Small intestine (tissue), 7 donors: ENCODE results near the gene PIGH. TPM values are rescaled to one million over a fixed set of nuclear protein-coding genes. Genes with fewer than 3 reads are reported as not detected.

ENCODE experiments used
- DNase-seq, 2 donors: peaks; one replicate each; pipeline versions ENCODE4 v3.0.0 to v3.0.0-alpha.2; 2013
- FAIRE-seq: peaks from 2 replicates; lab custom pipeline; 2012; peaks lifted over from hg19 to GRCh38; lab: Jason Lieb, UNC
- H3K27ac ChIP-seq, 3 donors: one replicate each; pipeline ENCODE4 v1.5.1; 2013; ENCODE audit warnings: low read length in 2 of 3, mild to moderate bottlenecking in 2 of 3, control low read depth in 1 of 3, inconsistent platforms in 1 of 3, low read depth in 1 of 3, moderate library complexity in 1 of 3
- H3K27me3 ChIP-seq, 3 donors: one replicate each; pipeline ENCODE4 v1.6.1; 2013; ENCODE audit warnings: low read length in 3 of 3, inconsistent platforms in 1 of 3; ENCODE audit not compliant: control insufficient read depth in 3 of 3, insufficient read depth in 3 of 3
- H3K36me3 ChIP-seq, 3 donors: one replicate each; pipeline ENCODE4 v1.6.1; 2013; ENCODE audit warnings: low read length in 3 of 3, inconsistent platforms in 1 of 3, low read depth in 1 of 3, mild to moderate bottlenecking in 1 of 3, moderate library complexity in 1 of 3; ENCODE audit not compliant: control insufficient read depth in 3 of 3, insufficient read depth in 2 of 3
- H3K4me1 ChIP-seq, 3 donors: one replicate each; pipeline ENCODE4 v1.6.1; 2013; ENCODE audit warnings: low read length in 2 of 3, inconsistent platforms in 1 of 3, low read depth in 1 of 3, mild to moderate bottlenecking in 1 of 3, moderate library complexity in 1 of 3; ENCODE audit not compliant: control insufficient read depth in 3 of 3, insufficient read depth in 2 of 3
- H3K4me3 ChIP-seq, 3 donors: one replicate each; pipeline ENCODE4 v1.5.1; 2013; ENCODE audit warnings: low read length in 3 of 3, control low read depth in 1 of 3, inconsistent platforms in 1 of 3, low read depth in 1 of 3, mild to moderate bottlenecking in 1 of 3, moderate library complexity in 1 of 3
- H3K9me3 ChIP-seq, 2 donors: one replicate each; pipeline ENCODE4 v1.6.1; 2013; ENCODE audit warnings: low read depth in 1 of 2, low read length in 1 of 2; ENCODE audit not compliant: control insufficient read depth in 2 of 2, insufficient read depth in 1 of 2
- WGBS, 3 donors: extraction: QIAGEN DNeasy Blood & Tissue Kit; methylation state at CpG; one replicate each; pipeline ENCODE4 v1.1.7; 2013; 5-methylcytosine and 5-hydroxymethylcytosine counted together
- polyA plus RNA-seq, 4 donors: library from polyadenylated mRNA; stranded (reverse) in 3 of 4; unstranded in 1 of 4; fragments of 200-250 nt in 3 of 4; fragments of 120-200 nt in 1 of 4; gene quantifications; one replicate each; pipeline versions ENCODE4 v1.2.1 to v1.2.3, GENCODE V29; 2013
- donor health status: healthy with polysubstance abuse.
- donor health status: control.
- donor health status: control.
- donor health status: Bipolar disorder and iron deficiency.
- donor health status: healthy.

The PIGH gene
- polyA plus RNA-seq, 4 donors, result 19.6 to 53.9 (median 22.6) TPM

GRCh38 chr14:67570453-67570852 lies 29.6 kb downstream of the PIGH start:
- H3K9me3 ChIP-seq, result no peaks in the 10 kb centered on the region
- no peak overlapping the region for H3K27ac ChIP-seq
- H3K27me3 ChIP-seq, result no peaks in the 10 kb centered on the region
- no peak overlapping the region for H3K4me3 ChIP-seq
- peaks cover 0 to 20% (median 0%) of the 10 kb centered on the region in 3 donors for H3K4me1 ChIP-seq
- 83 to 86% (median 85%) methylated on average over 7 of the region's 7 CpGs for WGBS, 3 donors
- peaks cover 0 to 78% (median 5%) of the 10 kb centered on the region in 3 donors for H3K36me3 ChIP-seq
- no peak for FAIRE-seq
- DNase-seq, result no peak

GRCh38 chr14:67569651-67570290 lies 30.3 kb downstream of the PIGH start:
- no peak overlapping the region for H3K4me3 ChIP-seq
- H3K27me3 ChIP-seq, result no peaks in the 10 kb centered on the region
- no peak for FAIRE-seq
- no peaks in the 10 kb centered on the region for H3K9me3 ChIP-seq
- peaks cover 0 to 78% (median 2%) of the 10 kb centered on the region in 3 donors for H3K36me3 ChIP-seq
- no peak overlapping the region for H3K27ac ChIP-seq
- WGBS, 3 donors, result 69 to 76% (median 74%) methylated on average over 4 of the region's 4 CpGs
- no peak for DNase-seq
- peaks cover 0 to 20% (median 0%) of the 10 kb centered on the region in 3 donors for H3K4me1 ChIP-seq

GRCh38 chr14:67569011-67569650 lies 30.9 kb downstream of the PIGH start:
- H3K9me3 ChIP-seq, result no peaks in the 10 kb centered on the region

GRCh38 chr14:67567654-67568053 lies 32.4 kb downstream of the PIGH start:
- WGBS, 3 donors, result 77 to 85% (median 79%) methylated on average over 3 of the region's 3 CpGs
- no peaks in the 10 kb centered on the region for H3K27me3 ChIP-seq

More at GRCh38 chr14:67569011-67569650, 30.9 kb downstream of the PIGH start:
- FAIRE-seq (no peak), DNase-seq (no peak)
- no peak overlapping the region for H3K4me3 ChIP-seq
- peaks cover 0 to 20% (median 0%) of the 10 kb centered on the region in 3 donors for H3K4me1 ChIP-seq
- H3K36me3 ChIP-seq, result peaks cover 0 to 76% (median 2%) of the 10 kb centered on the region in 3 donors
- no peaks in the 10 kb centered on the region for H3K27me3 ChIP-seq
- no peak overlapping the region for H3K27ac ChIP-seq
- WGBS, 3 donors, result 79 to 84% (median 80%) methylated on average over 11 of the region's 11 CpGs

GRCh38 chr14:67566908-67567307 lies 33.2 kb downstream of the PIGH start:
- DNase-seq (no peak), FAIRE-seq (no peak)
- WGBS, 3 donors, result 81 to 88% (median 82%) methylated on average over 6 of the region's 6 CpGs
- no peaks in the 10 kb centered on the region for H3K27me3 ChIP-seq
- H3K4me1 ChIP-seq, result peaks cover 0 to 5% (median 0%) of the 10 kb centered on the region in 3 donors
- H3K36me3 ChIP-seq, result peaks cover 0 to 80% (median 5%) of the 10 kb centered on the region in 3 donors
- H3K27ac ChIP-seq, result no peak overlapping the region
- H3K4me3 ChIP-seq, result no peak overlapping the region
- no peaks in the 10 kb centered on the region for H3K9me3 ChIP-seq

More at GRCh38 chr14:67567654-67568053, 32.4 kb downstream of the PIGH start:
- Histone ChIP-seq H3K9me3 (no peaks in the 10 kb centered on the region), H3K4me3 (no peak overlapping the region), H3K4me1 (peaks cover 0 to 12% (median 0%) of the 10 kb centered on the region in 3 donors), H3K36me3 (peaks cover 0 to 78% (median 4%) of the 10 kb centered on the region in 3 donors), H3K27ac (no peak overlapping the region)
- no peak for DNase-seq
- no peak for FAIRE-seq

GRCh38 chr14:67564236-67564635 lies 35.8 kb downstream of the PIGH start:
- no peaks in the 10 kb centered on the region for H3K9me3 ChIP-seq
- DNase-seq (no peak), FAIRE-seq (no peak)
- H3K27me3 ChIP-seq, result no peaks in the 10 kb centered on the region
- no peaks in the 10 kb centered on the region for H3K4me1 ChIP-seq
- WGBS, 3 donors, result 86 to 93% (median 87%) methylated on average over 5 of the region's 5 CpGs
- H3K4me3 ChIP-seq, result no peak overlapping the region
- H3K36me3 ChIP-seq, result peaks cover 0 to 87% (median 6%) of the 10 kb centered on the region in 3 donors
- no peak overlapping the region for H3K27ac ChIP-seq

GRCh38 chr14:67562776-67563150 lies 37.3 kb downstream of the PIGH start:
- FAIRE-seq, result no peak
- DNase-seq, result no peak
- 94 to 96% (median 95%) methylated on average over 5 of the region's 5 CpGs for WGBS, 3 donors

GRCh38 chr14:67562025-67562775 lies 37.9 kb downstream of the PIGH start:
- Histone ChIP-seq H3K36me3 (peaks cover 0 to 86% (median 6%) of the 10 kb centered on the region in 3 donors), H3K27ac (no peak overlapping the region), H3K27me3 (no peaks in the 10 kb centered on the region), H3K9me3 (no peaks in the 10 kb centered on the region), H3K4me3 (no peak overlapping the region), H3K4me1 (peaks cover 0 to 5% (median 0%) of the 10 kb centered on the region in 3 donors)
- DNase-seq (no peak), FAIRE-seq (no peak)
- WGBS, 3 donors, result 91 to 92% (median 92%) methylated on average over 14 of the region's 14 CpGs

More at GRCh38 chr14:67562776-67563150, 37.3 kb downstream of the PIGH start:
- Histone ChIP-seq H3K27ac (no peak overlapping the region), H3K27me3 (no peaks in the 10 kb centered on the region), H3K4me3 (no peak overlapping the region), H3K36me3 (peaks cover 0 to 85% (median 6%) of the 10 kb centered on the region in 3 donors), H3K9me3 (no peaks in the 10 kb centered on the region), H3K4me1 (peaks cover 0 to under 1% (median 0%) of the 10 kb centered on the region in 3 donors)
